Loucy (cell line): Measurements from ENCODE around the gene ZNF287.

ENCODE experiments used
- H2AFZ ChIP-seq: fragments of 200-600 bp; sonication (generic); 2 replicates; pipeline ENCODE4 v1.6.0; 2016; ENCODE audit warnings: antibody characterized with exemption, mild to moderate bottlenecking, low read length, moderate library complexity
- H3F3A ChIP-seq: fragments of 200-600 bp; 2 replicates; pipeline ENCODE4 v1.6.0; 2016; ENCODE audit warnings: antibody characterized with exemption, low read depth, mild to moderate bottlenecking
- H3K27me3 ChIP-seq: fragments of 200-600 bp; sonication (generic); 2 replicates; pipeline ENCODE4 v1.6.1; 2014; ENCODE audit warnings: low read length, mild to moderate bottlenecking; ENCODE audit not compliant: insufficient read depth, poor library complexity, severe bottlenecking
- H3K36me3 ChIP-seq: fragments of 200-600 bp; sonication (generic); 2 replicates; pipeline ENCODE4 v1.6.1; 2016; ENCODE audit warnings: low read length; ENCODE audit not compliant: insufficient read depth
- H3K4me1 ChIP-seq: fragments of 200-600 bp; sonication (generic); 2 replicates; pipeline ENCODE4 v1.5.1; 2014; ENCODE audit warnings: low read length, mild to moderate bottlenecking; ENCODE audit not compliant: insufficient read depth, poor library complexity, severe bottlenecking
- H3K4me2 ChIP-seq: fragments of 200-600 bp; sonication (generic); 2 replicates; pipeline ENCODE4 v1.6.0; 2014; ENCODE audit warnings: antibody characterized with exemption, low read length, low read depth, mild to moderate bottlenecking; ENCODE audit not compliant: poor library complexity, severe bottlenecking
- H3K4me3 ChIP-seq: fragments of 200-600 bp; sonication (generic); 2 replicates; pipeline ENCODE4 v1.5.1; 2014; ENCODE audit warnings: low read length, mild to moderate bottlenecking, mixed read lengths; ENCODE audit not compliant: poor library complexity, severe bottlenecking
- H3K79me2 ChIP-seq: fragments of 200-600 bp; sonication (generic); 2 replicates; pipeline ENCODE4 v1.6.1; 2014; ENCODE audit warnings: low read length; ENCODE audit not compliant: insufficient read depth
- H3K9ac ChIP-seq: fragments of 200-600 bp; sonication (generic); 2 replicates; pipeline ENCODE4 v1.6.0; 2014; ENCODE audit warnings: mild to moderate bottlenecking, low read depth, low read length, moderate library complexity; ENCODE audit not compliant: poor library complexity, severe bottlenecking
- H3K9me2 ChIP-seq: fragments of 200-600 bp; sonication (generic); replicated peaks from 2 replicates; pipeline ENCODE4 v1.6.1; 2016; ENCODE audit warnings: low read depth, low read length, mixed read lengths
- H3K9me3 ChIP-seq: fragments of 200-600 bp; sonication (generic); 2 replicates; pipeline ENCODE4 v1.6.1; 2014; ENCODE audit warnings: mild to moderate bottlenecking, antibody characterized with exemption, low read length, low read depth; ENCODE audit not compliant: insufficient read depth
- H4K20me1 ChIP-seq: fragments of 200-600 bp; sonication (generic); 2 replicates; pipeline ENCODE4 v1.6.0; 2014; ENCODE audit warnings: antibody characterized with exemption, low read length, mild to moderate bottlenecking; ENCODE audit not compliant: insufficient read depth, poor library complexity, severe bottlenecking
- EZH2phosphoT487 ChIP-seq: fragments of 200-600 bp; IDR thresholded peaks from 2 replicates; pipeline ENCODE4 v1.6.1; 2018; ENCODE audit warnings: antibody characterized with exemption, mild to moderate bottlenecking, moderate library complexity, borderline replicate concordance
- TF ChIP-seq, protein P1 (sequence below): fragments of 200-600 bp; sonication (generic); conservative IDR thresholded peaks from 2 replicates; pipeline ENCODE4 v1.5.1; 2014; ENCODE audit warnings: mild to moderate bottlenecking, antibody characterized with exemption, low read length

The ZNF287 gene

GRCh38 chr17:16569358-16569712 is 331 bp upstream of the ZNF287 start:
- Histone ChIP-seq H3K9ac (no peak overlapping the region), H3K27me3 (no peaks in the 10 kb centered on the region), H2AFZ (peak overlapping the region; percentile 99), H4K20me1 (no peaks in the 10 kb centered on the region), H3K9me3 (no peaks in the 10 kb centered on the region), H3K36me3 (no peaks in the 10 kb centered on the region), H3K4me3 (peak overlapping the region; percentile 88), H3K4me2 (peak overlapping the region; percentile 88), H3K9me2 (no peaks in the 10 kb centered on the region), H3K4me1 (peaks cover 6% of the 10 kb centered on the region), H3F3A (no peaks in the 10 kb centered on the region), H3K79me2 (no peaks in the 10 kb centered on the region)
- TF ChIP-seq, protein P1, sequence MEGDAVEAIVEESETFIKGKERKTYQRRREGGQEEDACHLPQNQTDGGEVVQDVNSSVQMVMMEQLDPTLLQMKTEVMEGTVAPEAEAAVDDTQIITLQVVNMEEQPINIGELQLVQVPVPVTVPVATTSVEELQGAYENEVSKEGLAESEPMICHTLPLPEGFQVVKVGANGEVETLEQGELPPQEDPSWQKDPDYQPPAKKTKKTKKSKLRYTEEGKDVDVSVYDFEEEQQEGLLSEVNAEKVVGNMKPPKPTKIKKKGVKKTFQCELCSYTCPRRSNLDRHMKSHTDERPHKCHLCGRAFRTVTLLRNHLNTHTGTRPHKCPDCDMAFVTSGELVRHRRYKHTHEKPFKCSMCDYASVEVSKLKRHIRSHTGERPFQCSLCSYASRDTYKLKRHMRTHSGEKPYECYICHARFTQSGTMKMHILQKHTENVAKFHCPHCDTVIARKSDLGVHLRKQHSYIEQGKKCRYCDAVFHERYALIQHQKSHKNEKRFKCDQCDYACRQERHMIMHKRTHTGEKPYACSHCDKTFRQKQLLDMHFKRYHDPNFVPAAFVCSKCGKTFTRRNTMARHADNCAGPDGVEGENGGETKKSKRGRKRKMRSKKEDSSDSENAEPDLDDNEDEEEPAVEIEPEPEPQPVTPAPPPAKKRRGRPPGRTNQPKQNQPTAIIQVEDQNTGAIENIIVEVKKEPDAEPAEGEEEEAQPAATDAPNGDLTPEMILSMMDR = no peak
- TF ChIP-seq EZH2phosphoT487 = no peak

GRCh38 chr17:16552637-16553045 is 16.4 kb downstream of the ZNF287 start:
- H3K9ac ChIP-seq = no peak overlapping the region
- no peaks in the 10 kb centered on the region for H3K9me2 ChIP-seq
- H2AFZ ChIP-seq = no peak overlapping the region
- no peaks in the 10 kb centered on the region for H3K79me2 ChIP-seq
- no peaks in the 10 kb centered on the region for H4K20me1 ChIP-seq
- no peaks in the 10 kb centered on the region for H3F3A ChIP-seq
- H3K4me1 ChIP-seq = peaks cover 4% of the 10 kb centered on the region
- 0 out of 2 replicates have a peak, but pooled peaks cover 9% of the 10 kb centered on the region for H3K36me3 ChIP-seq
- H3K4me3 ChIP-seq = no peak overlapping the region
- TF ChIP-seq, protein P1 = no peak
- TF ChIP-seq EZH2phosphoT487 = no peak
- peaks cover 57% of the 10 kb centered on the region for H3K9me3 ChIP-seq
- H3K27me3 ChIP-seq = no peaks in the 10 kb centered on the region
- no peak overlapping the region for H3K4me2 ChIP-seq

GRCh38 chr17:16551878-16552636 is 16.9 kb downstream of the ZNF287 start:
- Histone ChIP-seq H3K9me2 (no peaks in the 10 kb centered on the region), H2AFZ (no peak overlapping the region), H4K20me1 (no peaks in the 10 kb centered on the region), H3K9me3 (peaks cover 62% of the 10 kb centered on the region), H3K36me3 (0 out of 2 replicates have a peak, but pooled peaks cover 9% of the 10 kb centered on the region), H3K4me1 (no peaks in the 10 kb centered on the region), H3K27me3 (no peaks in the 10 kb centered on the region), H3K4me3 (no peak overlapping the region), H3K79me2 (no peaks in the 10 kb centered on the region), H3K9ac (no peak overlapping the region), H3K4me2 (no peak overlapping the region), H3F3A (no peaks in the 10 kb centered on the region)
- no peak for TF ChIP-seq EZH2phosphoT487
- TF ChIP-seq, protein P1 = no peak
